Ureter (tissue), 1 donor: Measurements from ENCODE around the gene RNF181. TPM values are rescaled to one million over a fixed set of nuclear protein-coding genes. Genes with fewer than 3 reads are reported as not detected.
"Not testable (repeated sequence)": the region's sequence is repeated elsewhere in the genome, so short reads cannot be mapped to it uniquely, and the experiment has no call there.

Source experiments
- DNase-seq: peaks from one replicate; pipeline ENCODE4 v3.0.0-alpha.2; 2020; ENCODE audit warnings: low spot score
- total RNA-seq: library from RNA; stranded (reverse); gene quantifications from one replicate; pipeline ENCODE4 v1.2.4, GENCODE V29; 2023
- donor health status: DM: yes; HTN: yes; CAD: no.

Gene RNF181
- total RNA-seq, 1 donor from 2014 or later = 115 TPM

DNA sequence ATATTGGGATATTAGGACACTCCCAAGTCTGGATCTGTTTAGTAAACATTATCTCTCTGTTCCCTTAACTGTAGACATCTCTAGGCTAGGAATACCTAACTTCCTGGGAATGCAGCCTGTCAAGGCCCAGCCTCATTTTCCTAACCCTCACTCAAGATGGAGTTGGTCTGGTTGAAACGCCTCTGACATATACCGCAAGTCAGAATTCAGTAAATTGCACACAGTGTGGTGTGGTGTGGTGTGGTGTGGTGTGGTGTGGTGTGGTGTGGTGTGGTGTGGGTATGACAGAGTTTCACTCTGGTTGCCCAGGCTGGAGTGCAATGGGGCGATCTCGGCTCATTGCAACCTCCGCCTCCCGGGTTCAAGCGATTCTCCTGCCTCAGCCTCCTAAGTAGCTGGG, 19.2 kb downstream of the RNF181 start:
- not testable (repeated sequence) for DNase-seq

- DNase-seq = no peak
Measured at GRCh38 chr2:85615413-85615728, 19.8 kb downstream of the RNF181 start.

- DNase-seq = not testable (repeated sequence)
Measured at GRCh38 chr2:85617723-85618122, 22.2 kb downstream of the RNF181 start.

DNA sequence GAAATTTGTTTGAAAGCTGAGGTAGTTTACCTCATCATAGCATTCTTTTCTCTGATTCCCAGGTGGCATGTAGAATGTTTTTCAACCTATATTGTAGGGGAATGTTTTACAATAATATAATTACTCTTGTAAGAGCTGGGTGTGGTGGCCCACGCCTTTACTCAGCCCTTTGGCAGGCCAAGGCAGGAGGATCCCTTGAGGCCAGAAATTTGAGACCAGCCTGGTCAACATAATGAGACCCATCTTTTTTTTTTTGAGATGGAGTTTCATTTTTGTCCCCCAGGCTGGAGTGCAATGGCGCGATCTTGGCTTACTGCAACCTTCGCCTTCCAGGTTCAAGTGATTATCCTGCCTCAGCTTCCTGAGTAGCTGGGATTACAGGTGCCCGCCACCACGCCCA, 24.1 kb downstream of the RNF181 start:
- no peak for DNase-seq

DNA sequence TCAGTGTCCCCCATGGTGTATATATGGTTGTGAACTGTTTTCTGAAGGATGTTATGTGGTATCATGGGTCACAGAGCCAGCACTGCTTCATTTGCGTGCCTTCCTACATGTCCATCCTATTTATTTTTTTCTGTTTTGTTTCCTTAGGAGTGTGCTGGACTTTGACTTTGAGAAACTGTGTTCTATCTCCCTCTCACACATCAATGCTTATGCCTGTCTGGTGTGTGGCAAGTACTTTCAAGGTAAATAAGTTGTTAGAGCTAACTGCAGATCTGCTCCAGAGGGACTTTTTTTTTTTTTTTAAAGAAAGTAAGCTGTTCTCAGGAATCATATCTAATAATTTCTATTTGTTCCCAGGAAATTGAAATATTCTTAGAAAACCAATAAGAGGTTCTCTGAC, 25.8 kb downstream of the RNF181 start:
- DNase-seq = no peak

DNA sequence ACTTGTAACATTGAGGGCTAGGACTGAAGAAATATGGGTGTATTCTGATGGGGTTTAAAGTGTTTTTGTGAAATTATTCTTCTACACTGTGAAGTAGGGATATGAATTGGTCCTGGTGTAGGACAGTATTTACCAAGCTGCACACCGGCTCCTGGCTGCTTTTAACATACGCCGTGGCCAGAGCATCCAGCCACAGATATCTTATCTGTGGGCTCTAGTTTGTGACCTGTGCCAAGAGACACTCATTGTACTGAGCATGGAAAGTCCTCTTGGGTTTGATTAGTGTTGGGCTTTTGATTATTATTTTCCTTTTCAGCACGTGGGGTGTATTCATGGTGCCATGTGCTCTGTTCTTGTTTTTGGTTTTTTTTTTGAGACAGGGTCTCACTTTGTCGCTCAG, 28.4 kb downstream of the RNF181 start:
- no peak for DNase-seq

GRCh38 chr2:85628658-85629057, 33.1 kb downstream of the RNF181 start:
- no peak for DNase-seq

DNA sequence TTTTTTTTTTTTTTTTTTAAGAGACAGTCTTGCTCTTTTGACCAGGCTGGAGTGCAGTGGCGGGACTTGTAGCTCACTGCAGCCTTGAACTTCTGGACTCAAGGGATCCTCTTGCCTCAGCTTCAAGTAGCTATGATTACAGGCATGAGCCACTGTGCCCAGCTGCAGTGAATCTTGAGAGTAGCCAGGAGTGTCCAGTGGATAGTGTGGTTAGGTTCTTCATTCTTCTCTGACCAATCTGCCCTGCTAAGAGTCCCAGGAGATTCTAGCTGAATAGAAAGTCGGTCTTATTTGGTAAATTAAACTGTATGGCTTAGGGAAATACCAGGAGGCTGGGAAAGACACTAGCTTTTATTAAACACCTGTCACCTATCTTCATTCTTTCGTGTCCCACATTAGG, 35.8 kb downstream of the RNF181 start:
- no peak for DNase-seq

DNA sequence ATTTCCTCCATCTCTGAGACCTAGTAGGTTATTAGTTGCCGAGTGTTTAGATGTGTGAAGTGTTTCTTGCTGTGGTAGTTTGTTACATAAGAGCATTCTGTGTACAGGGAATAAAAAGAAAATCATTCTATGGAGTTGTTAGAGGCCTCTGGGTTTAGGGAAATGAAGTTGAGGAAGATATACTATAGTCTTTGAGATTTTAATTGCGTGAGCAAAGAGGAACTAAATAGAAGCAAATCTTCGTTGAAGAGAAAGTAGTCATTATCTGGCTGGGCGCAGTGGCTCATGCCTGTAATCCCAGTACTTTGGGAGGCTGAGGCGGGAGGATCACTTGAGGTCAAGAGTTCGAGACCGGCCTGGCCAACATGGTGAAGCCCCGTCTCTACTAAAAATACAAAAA, 39.5 kb downstream of the RNF181 start:
- DNase-seq = no peak

DNA sequence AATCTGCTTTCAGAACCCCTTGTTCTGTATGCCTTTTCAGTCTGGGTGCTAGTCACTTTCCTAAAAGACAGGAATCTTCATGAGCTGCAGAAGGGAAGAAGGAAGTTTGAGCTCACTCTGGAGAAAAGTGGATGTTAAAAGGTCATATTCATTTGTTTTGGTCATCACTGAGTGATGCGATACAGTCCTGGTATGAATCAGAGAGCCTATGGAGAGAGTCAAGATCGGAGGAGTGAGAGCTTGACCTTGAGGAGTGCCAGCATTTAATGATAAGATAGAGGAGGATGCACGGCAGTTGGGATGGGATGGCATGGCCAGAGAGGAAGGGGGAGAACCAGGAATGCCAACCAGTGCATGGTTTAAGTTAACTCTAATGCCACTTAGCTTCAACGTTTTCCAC, 40.1 kb downstream of the RNF181 start:
- no peak for DNase-seq

DNA sequence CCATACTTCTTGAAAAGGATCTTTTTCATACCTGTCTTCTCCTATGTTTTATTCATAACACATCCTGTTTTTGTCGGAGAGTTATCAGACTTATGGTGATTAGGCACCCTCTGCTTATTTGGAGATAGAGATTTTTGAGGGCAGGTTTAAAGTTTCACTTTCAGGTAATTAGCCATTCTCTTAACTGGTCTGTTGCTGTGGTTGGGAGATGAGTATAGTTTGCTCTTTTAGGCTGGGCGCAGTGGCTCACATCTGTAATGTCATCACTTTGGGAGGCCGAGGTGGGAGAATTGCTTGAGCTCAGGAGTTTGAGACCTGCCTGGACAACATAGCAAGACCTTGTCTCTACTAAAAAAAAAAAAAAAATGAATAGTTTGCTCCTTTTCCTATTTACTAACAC, 47.2 kb downstream of the RNF181 start:
- no peak for DNase-seq

DNA sequence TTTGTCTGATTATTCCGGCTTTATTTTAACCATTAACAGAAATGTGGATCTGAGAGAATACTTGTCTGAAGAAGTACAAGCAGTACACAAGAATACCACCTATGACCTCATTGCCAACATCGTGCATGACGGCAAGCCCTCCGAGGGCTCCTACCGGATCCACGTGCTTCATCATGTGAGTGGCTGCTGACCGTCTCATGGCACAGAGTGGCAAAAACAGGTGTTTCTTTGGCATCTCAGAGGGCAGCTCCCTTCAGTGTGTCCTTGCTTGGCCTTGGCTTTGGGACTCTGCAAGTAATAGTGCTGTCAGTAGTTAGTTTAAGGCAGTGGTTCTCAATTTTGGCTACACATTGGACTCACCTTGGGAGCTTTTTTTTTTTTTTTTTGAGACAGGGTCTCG, 49.4 kb downstream of the RNF181 start:
- no peak for DNase-seq

DNA sequence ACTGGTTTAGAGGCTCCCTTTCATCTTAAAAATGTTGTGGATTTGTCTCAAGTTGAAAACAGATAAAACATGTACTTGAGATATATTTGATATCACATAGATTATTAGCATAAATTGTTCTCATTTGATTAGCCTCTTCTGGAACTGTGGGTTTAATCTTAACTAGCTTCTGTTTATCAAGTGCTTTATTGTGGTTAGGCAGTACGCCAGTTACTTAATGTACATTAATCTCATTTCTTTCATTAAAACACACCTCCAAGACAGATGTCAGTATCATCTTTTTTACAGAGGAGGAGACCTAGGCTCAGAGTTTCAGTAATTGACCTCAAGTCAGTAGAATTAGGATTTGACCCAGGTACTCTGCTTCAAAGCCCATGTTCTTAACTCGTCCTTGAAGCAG, 50.6 kb downstream of the RNF181 start:
- DNase-seq = no peak

Other genes starting within 250 kb of the RNF181 start
- gene RETSAT, start 241.2 kb upstream of the RNF181 start, total RNA-seq = 39.6 TPM
- gene ELMOD3, start 241.0 kb upstream of the RNF181 start, total RNA-seq = 23.3 TPM
- gene CAPG, start 185.4 kb upstream of the RNF181 start, total RNA-seq = 298 TPM
- gene SH2D6, start 177.0 kb upstream of the RNF181 start, total RNA-seq = 0.75 TPM
- 450 TPM for gene MAT2A, start 56.6 kb upstream of the RNF181 start, total RNA-seq
- 48.9 TPM for gene GGCX, start 34.3 kb upstream of the RNF181 start, total RNA-seq
- 165 TPM for gene VAMP8, start 18.2 kb upstream of the RNF181 start, total RNA-seq
- 32.8 TPM for gene VAMP5, start 11.3 kb upstream of the RNF181 start, total RNA-seq
- 19.5 TPM for gene TMEM150A, start 7.0 kb downstream of the RNF181 start, total RNA-seq
- 43.1 TPM for gene C2orf68, start 16.3 kb downstream of the RNF181 start, total RNA-seq
- 45.1 TPM for gene USP39, start 20.4 kb downstream of the RNF181 start, total RNA-seq
- 1.7 TPM for gene SFTPB, start 72.5 kb downstream of the RNF181 start, total RNA-seq
- 1.9 TPM for gene GNLY, start 98.6 kb downstream of the RNF181 start, total RNA-seq
- 21.8 TPM for gene ATOH8, start 158.2 kb downstream of the RNF181 start, total RNA-seq